HCT116 (cell line): ENCODE data around the gene SLC7A5.
"Not testable (repeated sequence)": the region's sequence is repeated elsewhere in the genome, so short reads cannot be mapped to it uniquely, and the experiment has no call there.

Experiments
- CEBPB ChIP-seq: IDR thresholded peaks from 2 replicates; pipeline ENCODE4 v1.6.1; 2012; ENCODE audit warnings: low read depth
- ELF1 ChIP-seq: IDR thresholded peaks from 2 replicates; pipeline ENCODE4 v1.6.1; 2012; ENCODE audit warnings: low read depth, borderline replicate concordance
- EZH2 ChIP-seq: fragments of 200-600 bp; sonication (generic); IDR thresholded peaks from 2 replicates; pipeline ENCODE4 v1.6.1; 2017; ENCODE audit warnings: antibody characterized with exemption, mixed run types
- EZH2phosphoT487 ChIP-seq: fragments of 200-600 bp; IDR thresholded peaks from 2 replicates; pipeline ENCODE4 v1.6.1; 2018; ENCODE audit warnings: antibody characterized with exemption, borderline replicate concordance
- MAX ChIP-seq: IDR thresholded peaks from 2 replicates; pipeline ENCODE4 v1.6.1; 2012
- POLR2A ChIP-seq: IDR thresholded peaks from 2 replicates; pipeline ENCODE4 v1.7.0; 2011; ENCODE audit warnings: borderline replicate concordance; ENCODE audit not compliant: insufficient read depth, insufficient read length; ENCODE audit errors: extremely low read depth
- POLR2AphosphoS5 ChIP-seq: IDR thresholded peaks from 2 replicates; pipeline ENCODE4 v1.6.1; 2011; ENCODE audit warnings: mild to moderate bottlenecking, low read depth, low read length, moderate library complexity
- SIN3A ChIP-seq: IDR thresholded peaks from 2 replicates; pipeline ENCODE4 v1.6.1; 2012; ENCODE audit warnings: low read depth
- SRF ChIP-seq: IDR thresholded peaks from 2 replicates; pipeline ENCODE4 v1.6.1; 2012; ENCODE audit warnings: low read depth
- YY1 ChIP-seq: IDR thresholded peaks from 2 replicates; pipeline ENCODE4 v1.6.1; 2011; ENCODE audit warnings: low read length, low read depth, moderate library complexity, mild to moderate bottlenecking; ENCODE audit not compliant: insufficient replicate concordance; ENCODE audit errors: extremely low read depth
- ZNF274 ChIP-seq: fragments of 200-500 bp; sonication (Bioruptor generic); IDR thresholded peaks from 2 replicates; pipeline ENCODE4 v1.6.1; 2014; ENCODE audit warnings: mild to moderate bottlenecking, low read depth, low read length, inconsistent platforms
- TF ChIP-seq, protein P1 (sequence below), 3 experiments: fragments of 200-600 bp in 1 of 3; sonication (generic) in 1 of 3; IDR thresholded peaks in 2 of 3; conservative IDR thresholded peaks in 1 of 3; 2 replicates each; pipeline ENCODE4 v1.5.1; 2012 to 2017; ENCODE audit warnings: low read depth in 2 of 3, low read length in 2 of 3, antibody characterized with exemption in 1 of 3, borderline replicate concordance in 1 of 3, control low read depth in 1 of 3, mild to moderate bottlenecking in 1 of 3, mixed read lengths in 1 of 3, mixed run types in 1 of 3, moderate library complexity in 1 of 3; ENCODE audit not compliant: insufficient read depth in 1 of 3
- TF ChIP-seq, protein P2 (sequence below): IDR thresholded peaks from 2 replicates; pipeline ENCODE4 v1.6.1; 2012; ENCODE audit warnings: low read depth

DNA sequence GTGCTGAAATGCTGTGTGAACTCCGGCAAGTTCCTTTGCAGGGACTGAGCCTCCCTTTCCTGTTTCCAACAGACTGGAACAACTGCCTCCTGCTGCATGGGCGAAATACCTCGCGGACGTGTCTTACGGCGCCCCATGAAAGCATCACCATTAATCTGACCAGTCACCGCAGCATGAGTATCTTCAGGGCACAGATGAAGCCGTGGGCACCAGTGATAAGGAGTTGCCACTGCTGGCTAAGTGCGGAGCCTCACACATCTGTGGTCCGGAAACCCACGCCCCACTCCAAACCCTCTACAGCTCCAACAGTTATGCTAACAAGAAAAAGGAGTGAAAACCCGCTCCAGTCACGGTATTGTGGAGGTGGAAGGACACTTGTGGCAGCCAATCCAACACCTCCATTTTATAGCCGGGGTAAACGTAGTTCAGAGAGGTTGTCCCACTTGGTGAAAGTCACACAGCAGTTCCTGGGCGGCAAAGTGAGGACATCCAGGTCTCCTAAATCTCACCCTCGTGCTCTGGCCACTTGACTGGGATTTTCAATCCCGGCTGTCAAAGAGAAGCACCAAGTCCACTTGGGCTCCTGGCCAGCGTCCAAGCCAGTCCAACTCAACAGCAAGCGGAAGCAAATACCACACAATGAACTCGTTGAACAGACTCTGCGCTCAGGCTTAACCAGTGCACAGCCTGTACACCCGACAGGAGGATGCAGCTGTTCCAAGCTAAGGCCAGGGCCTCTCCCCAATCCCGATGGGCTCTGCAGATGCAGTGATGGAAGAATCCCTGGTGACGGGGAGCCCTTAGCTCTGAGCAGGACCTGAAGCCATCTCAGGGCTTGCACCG lies 10.9 kb downstream of the SLC7A5 start:
- TF ChIP-seq, protein P1, sequence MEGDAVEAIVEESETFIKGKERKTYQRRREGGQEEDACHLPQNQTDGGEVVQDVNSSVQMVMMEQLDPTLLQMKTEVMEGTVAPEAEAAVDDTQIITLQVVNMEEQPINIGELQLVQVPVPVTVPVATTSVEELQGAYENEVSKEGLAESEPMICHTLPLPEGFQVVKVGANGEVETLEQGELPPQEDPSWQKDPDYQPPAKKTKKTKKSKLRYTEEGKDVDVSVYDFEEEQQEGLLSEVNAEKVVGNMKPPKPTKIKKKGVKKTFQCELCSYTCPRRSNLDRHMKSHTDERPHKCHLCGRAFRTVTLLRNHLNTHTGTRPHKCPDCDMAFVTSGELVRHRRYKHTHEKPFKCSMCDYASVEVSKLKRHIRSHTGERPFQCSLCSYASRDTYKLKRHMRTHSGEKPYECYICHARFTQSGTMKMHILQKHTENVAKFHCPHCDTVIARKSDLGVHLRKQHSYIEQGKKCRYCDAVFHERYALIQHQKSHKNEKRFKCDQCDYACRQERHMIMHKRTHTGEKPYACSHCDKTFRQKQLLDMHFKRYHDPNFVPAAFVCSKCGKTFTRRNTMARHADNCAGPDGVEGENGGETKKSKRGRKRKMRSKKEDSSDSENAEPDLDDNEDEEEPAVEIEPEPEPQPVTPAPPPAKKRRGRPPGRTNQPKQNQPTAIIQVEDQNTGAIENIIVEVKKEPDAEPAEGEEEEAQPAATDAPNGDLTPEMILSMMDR (IDR thresholded peaks at IDR 0.05 in 2 of 3, conservative IDR thresholded peaks at IDR 0.05 in 1 of 3; ENCODE audit: borderline replicate concordance in 1 of 3, insufficient read depth in 1 of 3, low read depth in 2 of 3, low read length in 2 of 3) = not testable (repeated sequence)
- not testable (repeated sequence) for TF ChIP-seq EZH2phosphoT487, POLR2AphosphoS5, YY1, ELF1, POLR2A, CEBPB, ZNF274, MAX, SIN3A, SRF, EZH2
- TF ChIP-seq, protein P2, sequence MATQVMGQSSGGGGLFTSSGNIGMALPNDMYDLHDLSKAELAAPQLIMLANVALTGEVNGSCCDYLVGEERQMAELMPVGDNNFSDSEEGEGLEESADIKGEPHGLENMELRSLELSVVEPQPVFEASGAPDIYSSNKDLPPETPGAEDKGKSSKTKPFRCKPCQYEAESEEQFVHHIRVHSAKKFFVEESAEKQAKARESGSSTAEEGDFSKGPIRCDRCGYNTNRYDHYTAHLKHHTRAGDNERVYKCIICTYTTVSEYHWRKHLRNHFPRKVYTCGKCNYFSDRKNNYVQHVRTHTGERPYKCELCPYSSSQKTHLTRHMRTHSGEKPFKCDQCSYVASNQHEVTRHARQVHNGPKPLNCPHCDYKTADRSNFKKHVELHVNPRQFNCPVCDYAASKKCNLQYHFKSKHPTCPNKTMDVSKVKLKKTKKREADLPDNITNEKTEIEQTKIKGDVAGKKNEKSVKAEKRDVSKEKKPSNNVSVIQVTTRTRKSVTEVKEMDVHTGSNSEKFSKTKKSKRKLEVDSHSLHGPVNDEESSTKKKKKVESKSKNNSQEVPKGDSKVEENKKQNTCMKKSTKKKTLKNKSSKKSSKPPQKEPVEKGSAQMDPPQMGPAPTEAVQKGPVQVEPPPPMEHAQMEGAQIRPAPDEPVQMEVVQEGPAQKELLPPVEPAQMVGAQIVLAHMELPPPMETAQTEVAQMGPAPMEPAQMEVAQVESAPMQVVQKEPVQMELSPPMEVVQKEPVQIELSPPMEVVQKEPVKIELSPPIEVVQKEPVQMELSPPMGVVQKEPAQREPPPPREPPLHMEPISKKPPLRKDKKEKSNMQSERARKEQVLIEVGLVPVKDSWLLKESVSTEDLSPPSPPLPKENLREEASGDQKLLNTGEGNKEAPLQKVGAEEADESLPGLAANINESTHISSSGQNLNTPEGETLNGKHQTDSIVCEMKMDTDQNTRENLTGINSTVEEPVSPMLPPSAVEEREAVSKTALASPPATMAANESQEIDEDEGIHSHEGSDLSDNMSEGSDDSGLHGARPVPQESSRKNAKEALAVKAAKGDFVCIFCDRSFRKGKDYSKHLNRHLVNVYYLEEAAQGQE = not testable (repeated sequence)
